ENCODE measurements around the gene RNF115.
"Not testable (repeated sequence)": the region's sequence is repeated elsewhere in the genome, so short reads cannot be mapped to it uniquely, and the experiment has no call there.

RNF115 gene

DNA sequence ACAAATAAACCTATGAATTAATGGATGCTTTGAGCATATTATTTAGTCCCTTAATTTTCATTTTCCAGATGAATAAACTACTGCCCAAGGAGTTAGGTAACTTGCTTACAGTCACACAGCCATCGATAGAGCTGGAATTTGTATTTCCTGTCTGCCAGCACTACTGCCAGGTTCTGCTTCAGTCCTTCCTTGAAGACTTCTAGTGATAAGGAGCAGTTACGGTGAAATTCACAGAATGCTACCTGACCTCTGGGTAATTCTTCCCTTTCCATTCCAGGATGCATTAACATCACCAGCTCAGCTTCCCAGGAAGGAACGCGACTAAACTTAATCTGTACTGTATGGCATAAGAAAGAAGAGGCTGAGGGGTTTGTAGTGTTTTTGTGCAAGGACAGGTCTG, 93.4 kb downstream of the RNF115 start:
- DNase-seq (ENCODE audit: low spot score): no peak

DNA sequence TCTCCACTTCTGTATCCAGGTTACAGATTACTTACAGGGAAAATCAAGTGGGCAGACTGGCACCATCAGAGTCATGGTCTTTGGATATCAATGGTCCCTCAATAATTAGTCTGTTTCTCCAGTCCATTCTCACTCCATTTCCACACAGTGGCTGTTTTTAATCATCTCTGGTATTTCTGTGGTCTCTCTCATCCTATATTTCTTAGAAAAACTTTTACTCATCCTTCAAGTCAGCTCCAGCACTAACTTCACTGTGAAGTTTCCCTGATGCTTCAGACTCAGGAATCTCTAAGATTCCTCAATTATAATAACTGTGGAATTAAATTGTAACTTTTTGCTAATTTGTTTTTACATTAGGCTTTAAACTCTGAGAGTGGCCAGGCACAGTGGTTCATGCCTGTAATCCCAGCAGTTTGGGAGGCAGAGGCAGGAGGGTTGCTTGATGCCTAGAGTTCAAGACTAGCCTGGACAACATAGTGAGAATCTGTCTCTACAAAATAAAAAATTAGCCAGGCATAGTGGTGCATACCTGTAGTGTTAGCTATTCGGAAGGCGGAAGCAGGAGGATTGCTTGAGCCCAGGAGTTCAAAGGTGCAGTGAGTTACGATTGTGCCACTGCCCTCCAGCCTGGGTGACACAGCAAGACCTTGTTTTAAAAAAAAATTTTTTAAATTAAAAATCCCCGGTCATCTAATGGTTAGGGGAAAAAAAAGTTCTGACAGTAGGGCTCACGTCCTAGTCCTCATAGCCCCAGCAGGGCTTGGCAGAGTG, 94.0 kb downstream of the RNF115 start:
- DNase-seq (ENCODE audit: low spot score): no peak

DNA sequence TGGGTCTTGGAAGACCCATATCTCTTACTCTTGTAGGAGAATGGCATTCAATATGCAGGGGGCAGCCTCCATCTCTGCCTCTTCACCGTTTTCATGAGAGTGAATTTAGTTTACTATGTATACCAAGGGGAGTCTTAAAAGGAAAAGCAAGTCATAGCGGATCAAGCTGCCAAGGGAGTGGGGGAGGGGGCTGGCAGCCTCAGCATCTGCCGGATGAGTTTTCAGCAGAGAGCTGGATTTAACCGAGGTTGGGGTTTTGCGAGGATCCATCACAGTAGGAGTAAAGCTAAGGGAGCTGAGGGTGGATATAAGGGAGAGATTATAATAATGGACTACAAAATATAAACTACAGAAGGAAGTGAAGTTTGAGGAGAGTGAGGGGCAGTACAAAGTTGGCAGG, 94.7 kb downstream of the RNF115 start:
- DNase-seq (ENCODE audit: low spot score): no peak

DNA sequence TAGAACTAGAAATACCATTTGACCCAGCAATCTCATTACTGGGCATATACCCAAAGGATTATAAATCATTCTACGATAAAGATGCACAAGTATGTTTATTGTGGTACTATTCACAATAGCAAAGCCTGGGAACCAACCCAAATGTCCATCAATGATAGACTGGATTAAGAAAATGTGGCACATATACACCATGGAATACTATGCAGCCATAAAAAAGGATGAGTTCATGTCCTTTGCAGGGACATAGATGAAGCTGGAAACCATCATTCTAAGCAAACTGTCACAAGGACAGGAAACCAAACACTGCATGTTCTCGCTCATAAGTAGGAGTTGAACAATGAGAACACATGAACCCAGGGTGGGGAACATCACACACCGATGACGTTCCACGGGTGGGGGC, 97.7 kb downstream of the RNF115 start:
- DNase-seq (ENCODE audit: low spot score): not testable (repeated sequence)

DNA sequence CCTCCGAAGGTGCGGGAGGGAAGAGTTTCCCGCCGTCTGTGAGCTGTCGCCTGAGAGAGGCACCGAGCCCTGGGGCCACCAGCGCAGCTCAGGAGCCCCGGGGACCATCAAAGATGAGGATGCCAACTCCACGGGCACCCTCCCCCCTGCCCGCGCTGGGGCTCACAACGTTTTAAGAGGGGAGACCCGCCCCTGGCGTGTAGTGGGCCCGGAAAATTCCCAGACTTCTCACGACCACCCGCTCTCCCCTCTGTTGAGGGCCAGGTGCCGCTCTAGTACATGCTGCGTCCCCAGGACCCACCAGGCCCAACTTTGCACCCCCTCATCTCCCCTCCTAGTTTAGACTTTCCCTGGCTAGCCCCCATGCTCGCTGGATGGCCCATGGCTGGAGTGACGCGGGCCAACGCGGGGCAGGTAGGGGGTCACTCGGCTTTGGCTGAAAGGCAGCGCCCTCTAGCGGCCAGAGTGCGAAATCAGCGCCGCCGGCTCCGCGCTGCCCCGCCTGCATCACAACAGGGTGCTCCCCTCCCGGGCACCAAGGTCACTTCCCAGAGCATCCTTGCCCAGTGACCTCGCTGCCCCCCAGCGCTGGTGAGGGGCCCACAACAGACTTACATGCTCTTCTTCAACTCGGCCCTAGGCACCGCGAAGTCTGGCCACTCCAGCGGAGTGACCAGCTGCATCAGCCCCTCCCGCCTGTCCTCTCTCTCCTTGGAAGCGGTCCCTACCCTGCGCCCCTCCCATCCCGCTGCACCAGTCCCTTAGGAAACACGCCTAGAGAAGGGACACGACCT, 102.8 kb downstream of the RNF115 start:
- DNase-seq (ENCODE audit: low spot score): peak; percentile 59

DNA sequence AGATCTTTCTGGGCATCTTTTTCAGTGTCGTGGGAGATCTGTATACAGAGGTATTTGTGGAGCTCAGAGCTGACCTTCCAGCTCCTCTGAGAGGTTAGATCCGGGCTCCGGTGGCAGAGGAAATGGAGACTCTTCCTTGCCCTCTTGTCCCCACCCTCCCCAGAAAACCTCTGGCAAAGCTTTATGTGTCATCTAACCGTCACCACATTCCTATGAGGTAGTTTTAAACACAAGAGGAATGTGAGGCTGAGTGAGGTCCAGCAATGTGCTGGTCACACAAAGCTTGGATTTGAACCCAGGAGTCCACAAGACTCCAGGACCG, 103.4 kb downstream of the RNF115 start:
- no peak for DNase-seq (ENCODE audit: low spot score)

DNA sequence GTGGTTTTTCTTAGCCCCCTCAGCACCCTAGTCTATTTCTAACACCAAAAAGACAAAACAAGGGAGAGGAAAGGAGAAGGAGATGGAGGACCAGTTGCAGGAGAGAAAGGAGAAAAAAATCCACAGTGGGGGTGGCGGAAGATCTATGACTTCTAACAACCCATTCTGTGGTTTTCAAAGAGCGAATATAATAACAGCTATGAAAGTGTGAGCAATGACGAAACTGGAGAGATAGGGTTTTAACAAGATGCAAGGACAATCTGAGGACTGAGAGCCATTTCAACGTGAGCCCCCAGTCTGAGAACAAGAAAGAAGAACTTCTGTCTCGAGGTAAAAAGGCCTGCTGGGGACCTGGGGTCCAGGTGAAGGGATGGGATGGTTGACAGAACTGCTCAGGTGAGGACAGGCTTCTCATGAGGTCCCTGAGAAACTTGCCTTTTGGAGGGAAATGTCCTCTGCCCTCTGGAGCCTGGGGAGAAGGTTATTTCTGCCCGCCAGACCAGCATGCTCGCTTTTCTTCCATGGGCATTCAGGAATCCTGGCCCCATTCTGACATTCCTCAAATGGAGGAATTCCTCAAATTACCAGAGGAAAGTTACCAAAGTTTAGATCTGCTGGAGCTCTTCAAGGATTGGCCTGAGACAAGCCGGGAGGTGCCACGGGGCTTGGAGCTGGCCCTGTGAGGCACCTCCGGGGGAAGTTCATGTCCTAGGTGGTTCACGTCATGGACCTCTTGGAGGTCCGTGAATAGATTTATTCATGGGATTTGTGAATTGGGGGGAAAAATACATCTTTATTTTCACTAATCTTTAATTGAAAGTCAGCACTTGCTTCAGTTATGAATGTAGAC, 104.4 kb downstream of the RNF115 start, which contains the start of gene CD160:
Gene CD160 (plus strand): TSS at position 270 of the 850 bp plus-strand sequence. CDS start 8,829 bp downstream, outside the sequence.
- no peak for DNase-seq (ENCODE audit: low spot score)

DNA sequence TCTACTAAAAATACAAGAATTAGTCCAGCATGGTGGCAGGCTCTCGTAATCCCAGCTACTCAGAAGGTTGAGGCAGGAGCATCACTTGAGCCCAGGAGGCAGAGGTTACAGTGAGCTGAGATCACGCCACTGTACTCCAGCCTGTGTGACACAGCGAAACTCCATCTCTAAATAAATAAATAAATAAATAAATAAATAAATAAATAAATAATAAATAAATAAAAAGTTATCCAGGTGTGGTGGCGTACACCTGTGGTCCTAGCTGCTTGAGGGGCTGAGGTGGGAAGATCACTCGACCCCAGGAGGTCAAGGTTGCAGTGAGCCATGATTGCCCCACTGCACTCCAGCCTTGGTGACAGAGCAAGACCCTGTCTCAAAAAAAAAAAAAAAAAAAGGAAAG, 105.4 kb downstream of the RNF115 start:
- DNase-seq (ENCODE audit: low spot score): not testable (repeated sequence)

DNA sequence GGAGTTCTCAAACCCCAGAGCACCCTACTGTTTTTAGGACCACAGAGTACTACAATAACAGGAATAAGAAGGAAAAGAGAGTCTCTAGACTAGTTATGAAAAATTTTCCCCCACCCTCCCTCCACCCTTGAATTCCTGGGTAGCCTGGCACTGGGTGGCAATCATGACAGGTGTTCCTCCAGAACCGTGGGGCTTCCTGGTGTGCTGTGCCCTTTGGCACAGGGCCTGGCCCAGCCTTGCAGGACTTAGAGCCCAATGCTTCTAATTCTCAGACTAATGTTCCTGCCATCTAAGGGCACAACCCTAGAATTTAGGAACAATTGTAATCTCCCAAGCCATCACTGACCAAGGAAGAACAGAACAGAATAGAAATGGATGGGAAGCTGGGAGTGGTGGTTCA, 106.1 kb downstream of the RNF115 start:
- DNase-seq (ENCODE audit: low spot score): no peak

DNA sequence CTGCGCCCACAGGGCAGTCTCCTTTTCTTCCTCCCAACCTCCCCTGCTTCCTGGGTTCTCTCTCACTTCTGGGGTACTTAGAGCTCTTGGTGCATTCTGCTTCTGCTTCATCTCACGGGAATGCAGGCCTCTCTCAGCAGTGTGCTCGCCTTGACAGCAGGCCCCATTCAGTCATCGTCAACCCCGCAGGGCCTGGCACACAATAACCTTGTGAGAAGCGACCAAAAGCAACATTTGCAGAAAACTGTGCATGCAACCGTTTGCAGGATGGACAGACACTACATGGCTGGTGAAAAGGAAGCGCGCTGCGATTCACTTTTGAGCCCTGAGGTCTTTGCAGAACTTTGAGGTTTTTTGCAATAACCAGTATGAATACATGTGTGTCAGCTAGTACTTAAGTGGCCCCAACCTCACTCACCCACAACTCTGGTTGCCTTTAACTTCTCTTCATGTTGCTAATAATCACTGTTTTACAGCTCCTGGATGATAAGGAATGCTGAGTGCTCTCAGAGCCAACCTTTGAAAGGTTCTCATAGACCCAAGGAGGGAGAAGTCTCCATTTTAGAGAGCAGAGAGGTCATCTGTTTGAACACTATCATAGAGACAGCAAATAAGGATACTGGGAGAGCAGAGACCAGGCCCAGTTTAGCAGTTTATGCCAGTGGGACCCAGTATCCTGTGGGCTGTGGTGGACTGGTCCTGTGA, 107.1 kb downstream of the RNF115 start:
- no peak for DNase-seq (ENCODE audit: low spot score)

DNA sequence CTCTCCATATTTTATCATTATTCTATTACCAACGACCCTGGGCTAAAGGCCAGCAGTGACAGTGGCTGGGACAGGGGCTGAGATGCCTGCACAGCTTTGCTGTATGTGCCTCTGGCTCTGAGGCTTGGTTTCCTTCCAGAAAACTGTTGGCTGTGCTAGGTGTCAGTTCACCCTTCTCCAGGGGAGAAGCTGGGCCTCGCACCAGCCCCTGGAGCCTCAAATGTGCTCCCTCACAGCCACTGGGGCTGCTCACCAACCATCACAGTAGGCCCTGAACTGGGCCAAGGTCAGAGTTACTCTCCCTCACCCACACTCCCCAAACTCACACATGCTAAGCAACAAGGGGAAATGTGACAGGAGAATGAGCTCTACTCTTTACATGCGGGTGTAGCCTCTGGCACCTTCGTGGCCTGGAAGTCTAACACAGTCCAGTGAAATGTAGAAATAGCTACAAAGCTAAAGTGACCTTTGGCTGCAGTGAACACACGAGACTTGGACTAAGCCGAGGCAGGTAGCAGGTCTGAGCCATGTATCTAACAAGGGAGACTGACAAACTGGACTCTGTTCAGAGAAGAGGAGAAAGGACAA, 109.3 kb downstream of the RNF115 start:
- no peak for DNase-seq (ENCODE audit: low spot score)

DNA sequence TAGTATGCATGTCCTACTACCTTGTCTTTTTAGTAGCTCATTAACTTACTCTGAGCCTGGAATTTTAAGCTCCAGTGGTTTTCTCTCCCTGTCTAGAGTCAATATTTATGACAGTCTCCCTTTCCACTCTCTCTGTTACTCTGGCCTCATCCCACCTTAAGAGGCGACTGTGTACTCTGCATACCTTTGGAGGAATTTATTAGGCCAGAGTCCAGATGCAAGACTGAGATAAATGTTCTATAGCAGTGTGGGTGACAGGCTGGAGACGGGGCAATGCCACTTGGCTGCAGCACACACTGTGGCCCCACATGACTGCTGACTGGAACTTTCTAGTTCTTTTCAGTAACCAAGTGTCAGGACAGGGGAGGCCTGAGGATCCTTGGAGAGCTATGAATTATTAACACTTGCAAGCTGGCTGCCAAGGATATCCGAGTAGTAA, 112.7 kb downstream of the RNF115 start:
- DNase-seq (ENCODE audit: low spot score): no peak

DNA sequence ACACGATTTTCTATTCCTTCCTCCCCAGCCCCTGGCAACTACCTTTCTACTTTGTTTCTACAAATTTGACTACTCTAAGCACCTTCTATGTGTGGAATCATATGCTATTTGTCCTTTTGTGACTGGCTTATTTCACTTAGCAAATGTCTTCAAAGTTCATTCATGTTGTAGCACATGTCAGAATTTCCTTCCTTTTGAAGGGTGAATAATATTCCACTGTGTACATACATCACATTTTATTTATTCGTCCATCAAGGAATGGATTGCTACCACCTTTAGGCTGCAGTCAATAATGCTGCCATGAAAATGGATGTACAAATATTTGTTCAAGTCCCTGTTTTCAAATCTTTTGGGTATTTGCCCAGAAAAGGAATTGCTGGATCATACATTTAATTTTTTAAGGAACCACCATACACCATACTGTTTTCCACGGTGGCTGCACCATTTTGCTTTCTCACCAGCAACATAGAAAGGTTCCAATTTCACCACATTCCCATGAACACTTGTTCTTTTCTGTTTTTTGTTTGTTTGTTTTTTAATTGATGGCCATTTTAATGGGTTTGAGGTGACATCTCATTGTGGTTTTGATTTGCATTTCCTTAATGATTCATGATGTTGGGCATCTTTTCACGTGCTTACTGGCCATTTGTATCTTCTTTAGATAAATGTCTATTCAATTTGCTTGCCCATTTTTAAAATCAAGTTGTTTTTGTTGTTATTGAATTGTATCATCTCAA, 113.4 kb downstream of the RNF115 start:
- no peak for DNase-seq (ENCODE audit: low spot score)

DNA sequence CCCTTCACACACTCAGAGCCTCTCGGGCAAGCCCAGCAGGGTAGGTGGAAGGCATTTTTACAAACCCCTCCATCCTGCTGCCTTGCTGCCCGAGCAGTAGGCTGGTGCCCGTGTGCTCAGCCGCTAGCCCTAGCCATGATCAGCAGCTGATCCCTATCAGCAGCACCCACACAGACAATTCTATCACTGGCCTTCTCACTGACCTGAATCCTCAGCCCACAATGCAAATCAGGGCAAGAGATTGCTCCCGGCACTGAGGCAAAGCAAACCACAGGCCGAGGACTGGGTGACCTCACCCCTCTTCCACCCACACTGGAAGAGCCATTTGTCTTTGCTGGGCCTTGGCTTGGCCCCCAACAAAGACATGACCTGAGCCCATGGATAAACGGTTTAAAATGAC, 115.8 kb downstream of the RNF115 start:
- DNase-seq (ENCODE audit: low spot score): no peak

DNA sequence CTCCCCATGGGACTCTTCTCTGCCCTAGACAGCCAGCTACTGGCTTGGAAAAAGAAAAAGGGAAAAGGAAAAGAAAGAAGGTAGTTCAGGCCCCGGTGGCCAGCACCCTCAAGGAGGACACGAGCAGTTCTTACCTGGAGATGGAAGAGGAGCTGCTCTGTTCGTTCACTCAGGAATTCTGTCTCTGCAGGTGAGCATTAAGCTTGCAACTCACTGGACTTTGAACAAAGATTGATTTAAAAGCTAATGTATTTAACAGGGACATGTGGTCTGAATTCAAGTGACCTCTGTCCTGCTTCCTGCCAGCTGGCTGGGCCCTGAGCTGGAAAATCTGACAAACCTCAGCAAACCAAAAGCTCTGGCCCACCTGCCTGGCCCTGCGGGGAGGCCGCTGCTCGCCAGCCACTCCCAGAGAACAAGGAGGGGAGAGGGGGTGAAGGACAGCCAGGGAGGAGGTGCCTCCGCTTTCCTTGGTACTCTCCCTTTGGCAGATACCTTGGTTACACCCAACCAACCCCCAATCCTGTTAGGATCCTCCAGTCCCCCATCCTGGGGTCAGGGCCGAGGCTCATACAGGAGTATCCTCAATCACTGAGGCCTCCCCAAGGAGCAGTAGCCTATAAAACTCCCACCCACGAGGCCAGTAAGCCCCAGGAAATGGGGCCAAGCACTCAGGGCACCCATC, 116.6 kb downstream of the RNF115 start, which contains the start of gene PDZK1:
Gene PDZK1 (minus strand): TSS at position 186 of the 685 bp plus-strand sequence. CDS start 19,347 bp downstream, outside the sequence.
- no peak for DNase-seq (ENCODE audit: low spot score)

DNA sequence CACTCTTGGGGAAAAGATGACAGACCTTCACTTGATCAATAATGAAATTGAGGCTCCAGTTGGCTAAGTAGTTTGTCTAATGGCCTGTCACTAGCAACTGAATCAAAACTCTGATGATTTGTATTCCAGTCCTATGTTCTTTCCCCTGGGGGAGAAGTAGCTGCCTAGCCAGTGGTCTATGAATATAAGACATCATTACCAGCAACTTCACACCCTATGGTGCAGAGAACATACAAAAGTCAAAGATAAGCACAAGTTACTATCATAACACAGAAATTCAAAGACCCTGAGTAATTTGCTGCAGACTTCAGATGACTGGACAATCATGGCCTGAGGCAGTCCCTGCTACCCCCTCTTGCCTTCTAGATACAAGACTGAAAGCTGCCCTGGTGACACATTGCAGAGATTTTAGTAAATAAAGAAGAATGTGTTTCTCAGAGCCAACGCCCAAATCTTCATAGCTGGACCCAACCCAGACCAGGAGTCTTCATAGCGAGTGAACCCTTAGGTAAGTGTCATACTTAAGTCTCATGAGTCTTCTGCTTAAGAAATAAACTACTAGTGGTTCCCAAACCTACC, 117.7 kb downstream of the RNF115 start:
- DNase-seq (ENCODE audit: low spot score): no peak

DNA sequence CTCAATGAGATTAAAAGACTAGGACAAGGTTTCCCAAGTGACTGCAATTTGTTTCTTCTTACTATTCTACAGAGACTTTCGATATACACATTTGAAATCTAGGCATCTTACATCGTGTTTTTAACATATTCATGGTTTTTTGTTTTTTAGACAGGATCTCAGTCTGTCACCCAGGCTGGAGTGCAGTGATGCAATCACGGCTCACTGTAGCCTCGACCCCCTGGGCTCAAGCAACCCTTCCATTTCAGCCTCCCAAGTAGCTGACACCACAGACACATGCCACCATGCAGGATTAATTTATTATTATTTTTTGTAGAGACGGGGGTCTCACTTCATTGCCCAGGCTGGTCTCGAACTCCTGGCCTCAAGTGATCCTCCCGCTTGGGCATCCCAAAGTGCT, 118.3 kb downstream of the RNF115 start:
- DNase-seq (ENCODE audit: low spot score): no peak

DNA sequence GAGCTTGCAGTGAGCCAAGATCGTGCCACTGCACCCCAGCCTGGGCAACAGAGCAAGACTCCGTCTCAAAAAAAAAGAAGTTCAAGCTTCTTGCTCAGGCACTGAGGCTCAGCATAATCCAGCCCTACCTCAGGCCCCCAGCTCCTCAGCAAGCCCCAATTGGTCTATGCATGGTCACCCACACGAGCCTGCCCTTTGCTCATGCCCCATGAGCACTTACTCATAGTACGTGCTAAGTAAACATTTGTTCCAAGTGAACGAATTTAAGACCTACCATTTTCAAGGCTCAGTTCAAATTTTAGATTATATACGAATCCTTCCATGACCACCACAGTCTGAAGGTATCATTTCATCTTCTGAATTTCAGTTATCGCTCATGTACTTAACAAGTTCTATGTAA, 121.1 kb downstream of the RNF115 start:
- no peak for DNase-seq (ENCODE audit: low spot score)

DNA sequence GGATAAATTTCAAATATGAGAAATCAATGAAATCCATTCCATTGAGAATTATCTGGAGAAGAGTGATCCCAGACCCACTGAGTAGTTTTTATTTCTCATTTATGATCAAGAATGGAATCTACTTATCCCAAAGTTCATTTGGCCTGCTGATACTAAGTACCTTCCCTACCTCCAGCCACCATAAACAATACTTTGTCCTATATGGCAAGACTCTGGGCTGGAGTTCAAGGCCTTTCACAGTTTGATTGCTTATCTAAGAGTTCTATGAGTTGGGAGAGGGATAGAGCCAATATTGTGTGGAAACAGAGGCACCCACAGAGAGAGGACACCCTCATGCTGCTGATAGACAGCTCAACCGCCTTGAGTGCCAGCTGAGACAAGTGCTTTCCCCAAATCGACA, 121.8 kb downstream of the RNF115 start:
- DNase-seq (ENCODE audit: low spot score): no peak

Measured in CD4-positive, alpha-beta T cell treated with Interleukin-6 at 100 ng/mL for 8 hours (primary cell).